HG03196 (cell line): ENCODE data around the gene LCP1.

Source experiments
- ATAC-seq: cut with Tn5 transposase; IDR thresholded peaks from one replicate; pipeline ENCODE4 v1.9.1; 2021; ENCODE audit not compliant: unreplicated experiment

LCP1 gene

GRCh38 chr13:46103037-46103436 is 78.9 kb downstream of the LCP1 start:
- no peak for ATAC-seq

- ATAC-seq, result no peak
These were observed 79.7 kb downstream of the LCP1 start for GRCh38 chr13:46102255-46102605.

GRCh38 chr13:46101484-46102254 is 80.3 kb downstream of the LCP1 start:
- ATAC-seq, result no peak

- ATAC-seq, result no peak
These were observed 81.0 kb downstream of the LCP1 start for GRCh38 chr13:46101002-46101401.

- no peak for ATAC-seq
These were observed 81.7 kb downstream of the LCP1 start for GRCh38 chr13:46100191-46100815.

- no peak for ATAC-seq
These were observed 84.3 kb downstream of the LCP1 start for GRCh38 chr13:46097663-46098062.

GRCh38 chr13:46097015-46097414 is 85.0 kb downstream of the LCP1 start:
- no peak for ATAC-seq

- no peak for ATAC-seq
These were observed 87.5 kb downstream of the LCP1 start for GRCh38 chr13:46094478-46094877.

- no peak for ATAC-seq
These were observed 93.0 kb downstream of the LCP1 start for GRCh38 chr13:46088821-46089562.

- no peak for ATAC-seq
These were observed 94.5 kb downstream of the LCP1 start for GRCh38 chr13:46087481-46087880.

GRCh38 chr13:46086985-46087384 is 95.0 kb downstream of the LCP1 start:
- ATAC-seq, result no peak

- no peak for ATAC-seq
These were observed 95.5 kb downstream of the LCP1 start for GRCh38 chr13:46086421-46086922.

GRCh38 chr13:46085737-46086136 is 96.2 kb downstream of the LCP1 start:
- ATAC-seq, result no peak

GRCh38 chr13:46082324-46082723 is 99.7 kb downstream of the LCP1 start:
- ATAC-seq, result no peak

- ATAC-seq, result no peak
These were observed 102.2 kb downstream of the LCP1 start for GRCh38 chr13:46079770-46080169.

GRCh38 chr13:46077265-46077664 is 104.7 kb downstream of the LCP1 start:
- no peak for ATAC-seq

- no peak for ATAC-seq
These were observed 105.2 kb downstream of the LCP1 start for GRCh38 chr13:46076827-46077226.
